Epithelial cell of esophagus (primary cell): Measurements from ENCODE around the gene GPC6.

ENCODE experiments used
- DNase-seq: peaks from one replicate; pipeline ENCODE4 v3.0.0; 2010; ENCODE audit warnings: low read depth
- H3K4me3 ChIP-seq: 2 replicates; pipeline ENCODE4 v1.5.1; 2011; ENCODE audit warnings: mild to moderate bottlenecking, low read length, control low read depth
- TF ChIP-seq, protein P1 (sequence below): IDR thresholded peaks from 2 replicates; pipeline ENCODE4 v1.5.1; 2011; ENCODE audit warnings: low read depth, mild to moderate bottlenecking, low read length, control low read depth, inconsistent platforms; ENCODE audit not compliant: insufficient read depth; ENCODE audit errors: missing control alignments

Gene GPC6

DNA sequence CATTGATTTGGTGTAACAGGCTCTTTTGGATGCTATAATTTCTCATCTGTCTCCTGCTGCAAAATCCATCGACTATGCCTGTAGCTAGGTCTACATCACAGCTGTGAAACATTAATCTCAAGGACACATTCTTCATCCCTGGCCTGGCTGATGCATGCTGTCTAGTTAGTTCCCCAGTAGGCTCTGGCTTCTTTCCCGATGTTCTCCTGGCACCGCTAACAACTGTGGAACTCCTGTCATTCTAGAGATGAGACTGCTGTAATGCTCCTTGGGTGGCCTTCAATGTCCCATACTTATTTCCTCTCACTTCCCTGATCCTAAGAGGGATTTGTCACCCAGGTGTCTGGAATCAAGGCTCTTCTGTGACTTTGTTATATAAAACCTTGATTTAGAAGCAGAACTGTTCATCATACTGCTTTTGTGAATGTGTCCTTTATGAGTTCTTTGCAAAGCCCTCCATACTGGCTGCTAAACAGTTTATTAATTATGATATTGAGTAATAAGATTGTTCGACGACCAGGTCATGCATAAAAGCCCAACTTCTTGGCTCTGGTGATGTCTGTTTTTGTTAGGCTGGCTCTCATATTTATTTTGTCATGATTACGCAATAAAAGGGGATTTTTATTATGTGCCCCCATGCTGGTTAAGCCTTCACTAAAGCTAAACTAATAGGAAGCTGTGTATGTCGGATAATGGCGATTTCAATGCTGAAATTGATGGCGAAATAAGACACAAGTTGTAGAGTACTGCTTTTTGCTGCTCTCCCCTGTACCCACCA lies 1025.4 kb downstream of the GPC6 start:
- no peak for DNase-seq
- no peak overlapping the region for H3K4me3 ChIP-seq
- TF ChIP-seq, protein P1, sequence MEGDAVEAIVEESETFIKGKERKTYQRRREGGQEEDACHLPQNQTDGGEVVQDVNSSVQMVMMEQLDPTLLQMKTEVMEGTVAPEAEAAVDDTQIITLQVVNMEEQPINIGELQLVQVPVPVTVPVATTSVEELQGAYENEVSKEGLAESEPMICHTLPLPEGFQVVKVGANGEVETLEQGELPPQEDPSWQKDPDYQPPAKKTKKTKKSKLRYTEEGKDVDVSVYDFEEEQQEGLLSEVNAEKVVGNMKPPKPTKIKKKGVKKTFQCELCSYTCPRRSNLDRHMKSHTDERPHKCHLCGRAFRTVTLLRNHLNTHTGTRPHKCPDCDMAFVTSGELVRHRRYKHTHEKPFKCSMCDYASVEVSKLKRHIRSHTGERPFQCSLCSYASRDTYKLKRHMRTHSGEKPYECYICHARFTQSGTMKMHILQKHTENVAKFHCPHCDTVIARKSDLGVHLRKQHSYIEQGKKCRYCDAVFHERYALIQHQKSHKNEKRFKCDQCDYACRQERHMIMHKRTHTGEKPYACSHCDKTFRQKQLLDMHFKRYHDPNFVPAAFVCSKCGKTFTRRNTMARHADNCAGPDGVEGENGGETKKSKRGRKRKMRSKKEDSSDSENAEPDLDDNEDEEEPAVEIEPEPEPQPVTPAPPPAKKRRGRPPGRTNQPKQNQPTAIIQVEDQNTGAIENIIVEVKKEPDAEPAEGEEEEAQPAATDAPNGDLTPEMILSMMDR = no peak

DNA sequence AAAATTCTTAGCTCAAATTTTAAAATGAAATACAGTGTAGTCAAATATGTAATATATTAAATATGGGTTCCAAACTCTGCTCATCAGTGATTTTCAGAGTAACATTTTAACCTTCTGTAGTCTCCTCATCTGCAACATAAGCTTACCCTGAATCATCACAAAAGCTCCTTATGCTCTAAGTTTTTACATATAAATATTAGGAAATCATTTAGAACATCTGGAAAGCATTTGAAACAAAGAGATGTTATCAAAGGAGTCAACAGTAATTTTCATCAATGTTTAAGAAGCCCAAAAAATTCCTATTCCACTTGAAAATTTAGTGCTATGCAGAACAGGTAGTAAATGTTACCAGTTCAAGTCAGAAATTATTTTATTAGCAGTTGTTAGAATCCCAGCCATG lies 1028.1 kb downstream of the GPC6 start:
- no peak overlapping the region for H3K4me3 ChIP-seq
- DNase-seq = no peak
- TF ChIP-seq, protein P1 = no peak

DNA sequence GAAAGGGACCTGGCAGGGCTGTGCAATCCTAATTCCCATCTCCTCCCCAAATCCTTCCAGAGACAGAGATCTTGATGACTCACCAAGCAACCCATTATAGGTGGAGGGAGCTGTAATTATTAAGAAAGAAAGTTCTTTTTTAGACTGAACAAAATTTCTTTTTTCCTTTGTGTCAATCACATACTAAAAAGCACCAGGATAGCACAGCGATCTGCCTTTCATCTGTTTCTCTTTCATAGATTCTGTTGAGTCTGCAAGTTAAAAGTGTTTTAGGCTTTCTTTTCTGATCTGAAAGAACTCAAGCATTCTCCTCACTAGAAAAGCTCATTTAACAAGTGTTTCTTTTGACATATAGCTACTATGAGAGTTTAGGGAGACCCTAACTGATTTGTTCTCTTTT lies 1030.1 kb downstream of the GPC6 start:
- TF ChIP-seq, protein P1 = no peak
- DNase-seq = no peak
- H3K4me3 ChIP-seq = no peak overlapping the region

DNA sequence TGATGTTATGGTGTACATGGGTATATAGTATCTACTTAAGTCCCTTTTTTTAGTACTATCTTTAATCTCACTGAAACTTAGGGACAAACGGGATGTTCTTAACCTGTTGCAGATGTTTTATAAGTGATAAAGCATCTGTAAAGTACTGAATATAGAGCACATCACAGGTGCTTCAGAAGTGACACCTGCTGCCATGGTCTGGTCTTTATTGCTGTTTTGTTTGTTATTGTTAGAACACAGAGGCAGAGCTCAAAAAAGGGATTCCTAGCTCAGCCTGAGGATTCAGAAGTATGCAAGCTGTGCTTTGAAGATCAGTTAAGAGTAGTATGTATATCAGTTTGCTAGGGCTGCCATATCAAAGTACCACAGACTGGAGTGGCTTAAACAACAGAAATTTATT lies 1033.4 kb downstream of the GPC6 start:
- TF ChIP-seq, protein P1 = no peak

DNA sequence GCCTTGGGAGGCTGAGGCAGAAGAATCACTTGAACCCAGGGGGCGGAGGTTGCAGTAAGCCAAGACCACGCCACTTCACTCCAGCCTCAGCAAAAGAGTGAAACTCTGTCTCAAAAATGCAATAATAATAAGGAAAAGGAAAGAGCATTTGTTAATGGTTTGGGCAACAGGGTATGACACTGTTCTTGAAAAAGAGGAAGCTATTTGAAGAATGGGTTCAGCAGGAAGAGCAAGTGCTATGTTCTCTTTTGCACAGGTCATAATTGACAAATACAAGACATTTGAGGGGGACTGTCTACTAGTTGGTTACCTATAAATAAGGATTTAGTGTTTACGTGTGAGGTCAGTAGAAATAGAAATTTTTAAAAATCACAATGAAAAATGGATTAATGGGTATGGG lies 1034.6 kb downstream of the GPC6 start:
- DNase-seq = no peak
- TF ChIP-seq, protein P1 = no peak

More for the DNA sequence above, 1033.4 kb downstream of the GPC6 start:
- no peak for DNase-seq
- no peak overlapping the region for H3K4me3 ChIP-seq

DNA sequence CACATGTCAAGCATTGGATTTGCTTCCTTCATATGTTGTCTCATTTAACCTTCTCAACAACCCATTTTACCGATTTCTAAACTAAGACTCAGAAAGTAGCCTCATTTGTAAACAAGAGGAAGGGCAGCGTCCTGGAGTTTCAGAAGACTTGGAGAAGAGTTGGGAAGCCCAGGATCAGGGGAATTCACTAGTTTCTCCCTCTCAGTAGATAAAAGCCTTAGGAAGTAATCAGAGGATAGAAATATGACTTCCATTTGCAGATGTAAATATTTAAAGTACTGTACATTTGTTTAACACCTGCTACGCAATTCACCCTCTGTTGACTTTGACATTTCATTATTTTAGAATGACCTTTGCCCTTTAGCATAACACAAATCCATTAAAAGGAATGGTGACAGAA lies 1036.4 kb downstream of the GPC6 start:
- TF ChIP-seq, protein P1 = no peak
- DNase-seq = no peak
- no peak overlapping the region for H3K4me3 ChIP-seq

More for the DNA sequence above, 1034.6 kb downstream of the GPC6 start:
- H3K4me3 ChIP-seq = no peak overlapping the region

DNA sequence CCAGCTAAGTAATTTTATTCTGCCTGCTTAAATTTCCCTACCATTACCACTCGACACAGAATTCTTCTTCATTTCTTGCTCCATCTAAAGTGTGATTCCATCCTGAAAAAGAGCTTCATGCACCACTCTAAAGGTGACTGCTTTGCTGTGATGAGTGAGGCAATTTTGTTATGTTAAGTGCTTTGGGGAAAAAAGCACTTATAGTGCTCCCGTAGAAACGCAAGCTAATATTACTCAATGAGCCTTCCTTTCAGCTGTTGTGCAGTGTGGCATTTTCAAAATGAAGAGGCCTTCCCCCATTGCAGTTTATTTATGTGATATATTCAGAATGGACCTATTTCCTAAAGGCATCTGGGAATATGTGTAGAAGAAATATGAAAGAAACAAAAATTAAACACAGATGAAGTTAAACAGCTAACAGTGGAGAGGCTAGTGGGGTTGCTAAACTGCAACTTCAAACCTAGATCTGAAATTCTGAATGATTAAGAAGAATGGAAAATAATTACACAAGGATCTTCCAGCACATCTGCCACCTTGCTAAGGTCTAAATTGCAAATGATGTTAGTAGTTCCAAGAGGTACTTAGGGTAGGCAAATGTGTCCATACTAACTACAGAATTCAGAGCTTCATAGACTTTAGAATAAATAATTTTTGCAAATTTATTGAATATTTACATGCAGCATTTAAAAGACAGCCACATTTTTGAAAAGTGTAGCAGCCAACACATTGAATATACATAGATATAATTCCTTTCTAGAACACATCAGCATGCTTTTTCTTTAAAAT lies 1041.2 kb downstream of the GPC6 start:
- TF ChIP-seq, protein P1 = no peak
- no peak for DNase-seq
- H3K4me3 ChIP-seq = no peak overlapping the region
